HepG2 (cell line): Measurements from ENCODE around the gene TIPIN. TPM values are rescaled to one million over a fixed set of nuclear protein-coding genes. Genes with fewer than 3 reads are reported as not detected.

Experiments used
- ATAC-seq: fragments of 200-7000 bp; cut with Tn5 transposase; 3 replicates; pipeline ENCODE4 v1.9.1; 2020; ENCODE audit warnings: mild to moderate bottlenecking, moderate library complexity
- BruUV-seq: library from RNA; stranded (reverse); fragments of 400-500 nt; replicated peaks from 2 replicates; lab custom pipeline; 2021; lab: Mats Ljungman, UMichigan
- CTCF ChIA-PET: fragments of 300-600 bp; formaldehyde crosslinking; extraction: SDS; loops from one replicate; lab custom pipeline; 2021; ENCODE audit warnings: low total read pairs, inconsistent platforms, low intra/inter-chr PET ratio; lab: Yijun Ruan, JAX
- POLR2A ChIA-PET: fragments of 350-600 bp; sonication (Branson Sonifier 250); formaldehyde crosslinking; loops from one replicate; lab custom pipeline; 2020; ENCODE audit warnings: antibody characterized with exemption, inconsistent platforms; lab: Yijun Ruan, JAX
- DNase-seq: peaks from one replicate; pipeline ENCODE4 v3.0.0-alpha.2; 2015; ENCODE audit warnings: low spot score
- FAIRE-seq: peaks from 3 replicates; lab custom pipeline; 2011; peaks lifted over from hg19 to GRCh38; lab: Jason Lieb, UNC
- H2AFZ ChIP-seq: one replicate; pipeline ENCODE4 v1.6.1; 2011; ENCODE audit warnings: low read length, inconsistent platforms
- H3K27ac ChIP-seq: fragments of 300-600 bp; 3 replicates; pipeline ENCODE4 v1.8.0; 2011; ENCODE audit warnings: mixed run types, mild to moderate bottlenecking, mixed read lengths, low read length, inconsistent platforms; ENCODE audit not compliant: insufficient read depth; ENCODE audit errors: extremely low read length
- H3K27me3 ChIP-seq, 2 experiments: fragments of 200-600 bp in 1 of 2; 2 replicates in 1 of 2; 3 replicates in 1 of 2; pipeline versions ENCODE4 v1.6.0 to v1.8.0; 2011; ENCODE audit warnings: low read length in 2 of 2, mild to moderate bottlenecking in 2 of 2, moderate library complexity in 2 of 2, inconsistent platforms in 1 of 2; ENCODE audit not compliant: insufficient read depth in 2 of 2, control insufficient read depth in 1 of 2
- H3K36me3 ChIP-seq, 2 experiments: fragments of 200-600 bp in 1 of 2; replicated peaks in 1 of 2; 2 replicates in 1 of 2; 3 replicates in 1 of 2; pipeline versions ENCODE4 v1.5.1 to v1.8.0; 2011; ENCODE audit warnings: low read length in 2 of 2, inconsistent platforms in 1 of 2; ENCODE audit not compliant: insufficient read depth in 2 of 2, control insufficient read depth in 1 of 2
- H3K4me1 ChIP-seq: 2 replicates; pipeline ENCODE4 v1.5.1; 2012; ENCODE audit warnings: low read length, inconsistent platforms; ENCODE audit not compliant: insufficient read depth
- H3K4me2 ChIP-seq: 2 replicates; pipeline ENCODE4 v1.6.0; 2011; ENCODE audit warnings: low read depth, low read length, inconsistent platforms
- H3K4me3 ChIP-seq, 3 experiments: fragments of 200-600 bp in 1 of 3; sonication (generic), shearing (Covaris generic) in 1 of 3; replicated peaks in 1 of 3; 2 replicates each; pipeline ENCODE4 v1.5.1; 2011 to 2016; ENCODE audit warnings: low read length in 3 of 3, inconsistent platforms in 2 of 3, low read depth in 2 of 3, mild to moderate bottlenecking in 2 of 3, control low read depth in 1 of 3, mixed read lengths in 1 of 3; ENCODE audit not compliant: insufficient read depth in 1 of 3
- H3K79me2 ChIP-seq: one replicate; pipeline ENCODE4 v1.6.1; 2011; ENCODE audit warnings: low read length, inconsistent platforms; ENCODE audit not compliant: insufficient read depth
- H3K9ac ChIP-seq: 2 replicates; pipeline ENCODE4 v1.6.0; 2011; ENCODE audit warnings: mild to moderate bottlenecking, low read depth, low read length, inconsistent platforms; ENCODE audit not compliant: insufficient read depth
- H3K9me3 ChIP-seq: 2 replicates; pipeline ENCODE4 v1.5.1; 2012; ENCODE audit warnings: mild to moderate bottlenecking, low read length
- H4K20me1 ChIP-seq: 2 replicates; pipeline ENCODE4 v1.6.0; 2011; ENCODE audit warnings: inconsistent platforms, mild to moderate bottlenecking, low read length, moderate library complexity; ENCODE audit not compliant: insufficient read depth
- BRCA1 ChIP-seq: sonication (generic); formaldehyde crosslinking; IDR thresholded peaks from 2 replicates; pipeline ENCODE4 v1.4.0; 2020; ENCODE audit warnings: missing genetic modification reagents
- GATAD1 ChIP-seq: IDR thresholded peaks from 2 replicates; pipeline ENCODE4 v1.6.1; 2016; ENCODE audit warnings: missing genetic modification reagents, missing compliant biosample characterization
- IRF1 ChIP-seq: sonication (generic); formaldehyde crosslinking; IDR thresholded peaks from 2 replicates; pipeline ENCODE4 v1.4.0; 2020; ENCODE audit warnings: low read depth, mild to moderate bottlenecking, missing genetic modification reagents
- MEIS2 ChIP-seq: sonication (generic); formaldehyde crosslinking; IDR thresholded peaks from 2 replicates; pipeline ENCODE4 v1.9.0; 2021; ENCODE audit warnings: mild to moderate bottlenecking, missing genetic modification reagents
- MIER2 ChIP-seq: IDR thresholded peaks from 2 replicates; pipeline ENCODE4 v1.6.1; 2016; ENCODE audit warnings: missing biosample characterization, missing genetic modification reagents
- RNF2 ChIP-seq: fragments of 450-650 bp; conservative IDR thresholded peaks from 2 replicates; pipeline ENCODE4 v1.6.1; 2016; ENCODE audit warnings: low read depth
- TBX3 ChIP-seq: fragments of 450-650 bp; IDR thresholded peaks from 2 replicates; pipeline ENCODE4 v1.6.1; 2017; ENCODE audit warnings: antibody characterized with exemption, mild to moderate bottlenecking, inconsistent platforms, borderline replicate concordance
- TIGD3 ChIP-seq: sonication (generic); formaldehyde crosslinking; IDR thresholded peaks from 2 replicates; pipeline ENCODE4 v1.5.1; 2020; ENCODE audit warnings: mild to moderate bottlenecking, missing genetic modification reagents, borderline replicate concordance
- TMF1 ChIP-seq: sonication (generic); formaldehyde crosslinking; IDR thresholded peaks from 2 replicates; pipeline ENCODE4 v1.8.1; 2022; ENCODE audit warnings: low read depth, missing genetic modification reagents
- XBP1 ChIP-seq: sonication (generic); formaldehyde crosslinking; IDR thresholded peaks from 2 replicates; pipeline ENCODE4 v1.5.0; 2020; ENCODE audit warnings: missing genetic modification reagents
- ZKSCAN1 ChIP-seq: fragments of 150-350 bp; IDR thresholded peaks from 2 replicates; pipeline ENCODE4 v1.6.1; 2014; ENCODE audit warnings: low read length
- ZNF263 ChIP-seq: sonication (generic); formaldehyde crosslinking; IDR thresholded peaks from 2 replicates; pipeline ENCODE4 v1.4.0; 2020; ENCODE audit warnings: missing genetic modification reagents
- ZNF569 ChIP-seq: sonication (generic); formaldehyde crosslinking; IDR thresholded peaks from 2 replicates; pipeline ENCODE4 v1.5.0; 2020; ENCODE audit warnings: mild to moderate bottlenecking, missing genetic modification reagents, moderate library complexity, borderline replicate concordance
- ZNF75D ChIP-seq: sonication (generic); formaldehyde crosslinking; IDR thresholded peaks from 2 replicates; pipeline ENCODE4 v1.8.1; 2023; ENCODE audit warnings: missing genetic modification reagents, mild to moderate bottlenecking, borderline replicate concordance
- ZNF773 ChIP-seq: sonication (generic); formaldehyde crosslinking; IDR thresholded peaks from 2 replicates; pipeline ENCODE4 v1.4.0; 2020; ENCODE audit warnings: missing genetic modification reagents, borderline replicate concordance
- ZNF782 ChIP-seq: sonication (generic); formaldehyde crosslinking; IDR thresholded peaks from 2 replicates; pipeline ENCODE4 v1.4.0; 2020; ENCODE audit warnings: missing genetic modification reagents, mild to moderate bottlenecking, borderline replicate concordance
- ZZZ3 ChIP-seq: sonication (generic); formaldehyde crosslinking; IDR thresholded peaks from 2 replicates; pipeline ENCODE4 v1.4.0; 2020; ENCODE audit warnings: missing genetic modification reagents, mild to moderate bottlenecking, borderline replicate concordance
- WGBS: methylation state at CpG from one replicate; pipeline ENCODE4 v1.1.6; 2017; ENCODE audit warnings: low lambda C conversion rate; 5-methylcytosine and 5-hydroxymethylcytosine counted together
- in situ Hi-C: cut with HindIII; loops from 2 replicates; pipeline ENCODE4 v1.10.0; 2017; ENCODE audit warnings: low pct_unique_long_range_greater_than_20kb; ENCODE audit not compliant: extremely low pct_ligation_motif_present
- intact Hi-C: fragments of 100-400 bp; cut with micrococcal nuclease; formaldehyde crosslinking; loops from one replicate; pipeline ENCODE4 v1.10.0; 2022; ENCODE audit not compliant: unreplicated experiment
- polyA plus RNA-seq, 8 experiments: library from polyadenylated mRNA; depleted of rRNA in 3 of 8; stranded (reverse) in 7 of 8; unstranded in 1 of 8; fragments of >200 nt; fragmentation: Illumina TruSeq in 4 of 8; extraction: Trizol in 4 of 8; gene quantifications; 2 replicates each; pipeline versions ENCODE4 v1.2.1 to v1.2.3, GENCODE V29; 2011 to 2016; ENCODE audit warnings: low read depth in 4 of 8, missing spikeins in 1 of 8, mixed read lengths in 1 of 8; ENCODE audit not compliant: insufficient read depth in 1 of 8
- total RNA-seq, 5 experiments: library from RNA; depleted of rRNA; stranded (reverse); fragments of >200 nt; fragmentation: Illumina TruSeq; extraction: Trizol; gene quantifications; 2 replicates each; pipeline ENCODE4 v1.2.3, GENCODE V29; 2016; ENCODE audit warnings: low read depth in 1 of 5
- TF ChIP-seq, protein P1 (sequence below): IDR thresholded peaks from 2 replicates; pipeline ENCODE4 v1.6.1; 2016; ENCODE audit warnings: missing compliant biosample characterization, missing genetic modification reagents, borderline replicate concordance

TIPIN gene
- total and polyA plus RNA-seq, 2 of the 13 experiments (the other 11 are each of a cell fraction or from before 2014, with no cell fraction given), result 2.7 to 28.6 TPM

DNA sequence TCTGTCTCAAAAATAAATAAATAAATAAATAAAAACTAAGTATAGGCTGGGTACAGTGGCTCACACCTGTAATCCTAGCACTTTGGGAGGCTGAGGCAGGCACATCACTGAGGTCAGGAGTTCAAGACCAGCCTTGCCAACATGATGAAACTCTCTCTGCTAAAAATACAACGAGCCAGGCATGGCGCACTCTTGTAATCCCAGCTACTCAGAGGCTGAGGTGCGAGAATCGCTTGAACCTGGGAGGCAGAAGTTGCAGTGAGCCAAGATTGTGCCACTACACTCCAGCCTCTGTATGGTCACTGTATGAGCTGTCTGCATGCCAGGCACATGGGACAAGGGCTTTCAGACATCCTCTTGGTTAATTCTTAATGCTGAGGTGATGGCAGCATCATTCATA, 28.7 kb downstream of the TIPIN start:
- no TSS peak for BruUV-seq
- H3K27me3 ChIP-seq, result no peaks in the 10 kb centered on the region
- in situ Hi-C loops, result no loop called here
- no peaks in the 10 kb centered on the region for H4K20me1 ChIP-seq
- POLR2A ChIA-PET, result no interaction called here
- TF ChIP-seq ZNF773 (no peak), TMF1 (CRISPR knock-in tag) (no peak), IRF1 (CRISPR knock-in tag) (no peak), MIER2 (CRISPR knock-in tag) (no peak), ZZZ3 (CRISPR knock-in tag) (no peak)
- TF ChIP-seq, all 625 proteins: peak for 0
- Histone ChIP-seq H2AFZ (no peak overlapping the region), H3K79me2 (no peaks in the 10 kb centered on the region), H3K36me3 (peaks cover 12 to 61% of the 10 kb centered on the region in 2 experiments; a peak in 4 of 5 replicates), H3K27ac (no peak overlapping the region), H3K4me3 (no peak overlapping the region), H3K9me3 (no peaks in the 10 kb centered on the region), H3K4me2 (no peak overlapping the region), H3K9ac (no peak overlapping the region), H3K4me1 (no peaks in the 10 kb centered on the region)
- ATAC-seq (no peak), FAIRE-seq (no peak), DNase-seq (no peak)
- CTCF ChIA-PET, result no interaction called here
- intact Hi-C loops, result no loop called here
- 98% methylated on average over 4 of the region's 4 CpGs for WGBS

- Histone ChIP-seq H3K27ac (no peak overlapping the region), H3K79me2 (no peaks in the 10 kb centered on the region), H3K4me3 (no peak overlapping the region), H4K20me1 (no peaks in the 10 kb centered on the region), H3K27me3 (no peaks in the 10 kb centered on the region), H2AFZ (no peak overlapping the region), H3K4me2 (no peak overlapping the region), H3K36me3 (peaks cover 17 to 69% of the 10 kb centered on the region in 2 experiments; a peak in 4 of 5 replicates), H3K9ac (no peak overlapping the region), H3K4me1 (no peaks in the 10 kb centered on the region), H3K9me3 (no peaks in the 10 kb centered on the region)
- ChIA-PET POLR2A (no interaction called here), CTCF (no interaction called here)
- DNase-seq (no peak), FAIRE-seq (no peak), ATAC-seq (no peak)
- WGBS, result 98% methylated on average over 11 of the region's 11 CpGs
- in situ Hi-C loops (no loop called here), intact Hi-C loops (no loop called here)
- BruUV-seq, result no TSS peak
- TF ChIP-seq, protein P1, sequence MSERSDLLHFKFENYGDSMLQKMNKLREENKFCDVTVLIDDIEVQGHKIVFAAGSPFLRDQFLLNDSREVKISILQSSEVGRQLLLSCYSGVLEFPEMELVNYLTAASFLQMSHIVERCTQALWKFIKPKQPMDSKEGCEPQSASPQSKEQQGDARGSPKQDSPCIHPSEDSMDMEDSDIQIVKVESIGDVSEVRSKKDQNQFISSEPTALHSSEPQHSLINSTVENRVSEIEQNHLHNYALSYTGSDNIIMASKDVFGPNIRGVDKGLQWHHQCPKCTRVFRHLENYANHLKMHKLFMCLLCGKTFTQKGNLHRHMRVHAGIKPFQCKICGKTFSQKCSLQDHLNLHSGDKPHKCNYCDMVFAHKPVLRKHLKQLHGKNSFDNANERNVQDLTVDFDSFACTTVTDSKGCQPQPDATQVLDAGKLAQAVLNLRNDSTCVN (CRISPR knock-in tag), result no peak
- TF ChIP-seq GATAD1 (CRISPR knock-in tag), result no peak
- no peak for TF ChIP-seq ZNF782 (CRISPR knock-in tag)
- no peak for TF ChIP-seq ZNF263 (CRISPR knock-in tag)
- no peak for TF ChIP-seq RNF2
- no peak for TF ChIP-seq ZKSCAN1
- TF ChIP-seq TIGD3, result no peak
- no peak for TF ChIP-seq MEIS2 (CRISPR knock-in tag)
- no peak for TF ChIP-seq ZNF75D (CRISPR knock-in tag)
- TF ChIP-seq BRCA1, result no peak
- no peak for TF ChIP-seq TBX3
- no peak for TF ChIP-seq ZNF569 (CRISPR knock-in tag)
- TF ChIP-seq XBP1, result no peak
Observed at GRCh38 chr15:66326051-66326450, 30.4 kb downstream of the TIPIN start.
